Activated T-cell treated with anti-CD3 and anti-CD28 coated beads for 24 hours (primary cell): ENCODE results near the gene TDRD7.

Source experiments
- DNase-seq: peaks from one replicate; pipeline ENCODE4 v3.0.0-alpha.2; 2020; ENCODE audit warnings: low read depth

TDRD7 gene

DNA sequence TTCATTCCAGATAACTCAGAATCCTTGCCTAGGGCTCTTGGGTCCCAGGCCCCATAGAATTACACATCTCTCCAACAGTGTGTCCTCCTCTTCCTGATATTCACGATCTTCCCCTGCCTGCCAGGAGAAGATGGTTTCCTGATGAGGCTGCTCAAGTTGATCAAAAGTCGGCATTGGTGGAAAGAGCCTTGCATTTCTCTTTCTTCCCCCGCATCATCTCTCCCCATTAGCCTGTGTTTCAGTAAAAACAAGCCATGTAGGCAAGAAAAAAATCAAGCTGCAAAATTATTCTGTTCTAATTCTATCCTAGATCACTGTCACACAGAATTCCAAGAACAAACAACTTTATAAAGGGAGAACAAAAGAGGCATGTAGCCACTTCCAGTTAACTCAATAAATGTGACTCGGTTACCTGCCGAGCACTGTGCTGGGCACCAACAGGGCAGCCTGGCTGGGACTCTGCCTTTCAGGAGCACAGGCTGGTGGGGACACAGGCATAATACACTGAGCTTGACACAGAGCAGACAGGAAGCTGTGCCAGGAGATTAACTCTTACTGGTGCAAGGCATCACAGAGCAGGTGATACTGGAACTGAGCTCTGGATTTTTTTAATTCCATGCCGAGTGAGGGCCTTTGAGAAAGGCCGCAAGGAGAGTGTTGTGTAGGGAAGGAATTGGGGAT is 115.1 kb downstream of the TDRD7 start:
- DNase-seq: no peak

GRCh38 chr9:97527626-97528528 is 116.0 kb downstream of the TDRD7 start:
- no peak for DNase-seq

- no peak for DNase-seq
Observed at GRCh38 chr9:97528529-97529230, 116.8 kb downstream of the TDRD7 start.

DNA sequence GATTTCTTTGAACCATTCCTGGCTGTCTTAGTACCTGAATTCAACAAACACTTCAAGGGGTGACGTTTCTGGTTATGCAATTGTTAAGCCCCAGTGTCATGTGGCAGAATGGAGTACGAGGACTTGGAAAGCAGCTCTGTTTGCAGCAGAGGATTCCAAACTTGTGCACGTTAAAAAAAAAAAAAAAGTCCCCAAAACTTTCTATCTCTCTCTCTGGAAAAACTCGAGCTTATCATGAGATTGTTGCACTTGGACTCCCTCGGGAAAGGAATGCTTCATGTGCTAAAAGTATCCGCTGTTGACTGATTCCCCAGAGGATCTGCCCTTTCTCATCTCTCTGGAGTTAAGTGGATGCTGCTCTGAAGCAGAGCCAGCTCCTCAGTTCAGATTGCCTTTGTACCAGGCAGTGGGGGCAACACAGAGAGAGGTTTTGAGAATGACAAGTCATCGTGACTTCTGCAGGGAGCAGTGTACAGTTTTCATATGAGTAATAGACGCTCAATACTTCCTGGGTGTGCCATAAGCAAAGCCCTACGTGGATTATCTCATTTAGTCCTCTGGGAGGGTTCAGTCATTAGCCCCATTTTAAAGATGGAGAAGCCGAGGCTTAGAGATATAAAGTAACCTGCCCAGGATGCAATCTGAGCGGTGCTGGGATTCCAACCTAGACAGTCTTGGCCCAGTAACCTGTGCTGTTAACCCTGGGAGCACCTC is 117.6 kb downstream of the TDRD7 start:
- DNase-seq: no peak

- no peak for DNase-seq
Observed at GRCh38 chr9:97531888-97532376, 120.0 kb downstream of the TDRD7 start.

GRCh38 chr9:97534185-97534584 is 122.3 kb downstream of the TDRD7 start:
- no peak for DNase-seq

DNA sequence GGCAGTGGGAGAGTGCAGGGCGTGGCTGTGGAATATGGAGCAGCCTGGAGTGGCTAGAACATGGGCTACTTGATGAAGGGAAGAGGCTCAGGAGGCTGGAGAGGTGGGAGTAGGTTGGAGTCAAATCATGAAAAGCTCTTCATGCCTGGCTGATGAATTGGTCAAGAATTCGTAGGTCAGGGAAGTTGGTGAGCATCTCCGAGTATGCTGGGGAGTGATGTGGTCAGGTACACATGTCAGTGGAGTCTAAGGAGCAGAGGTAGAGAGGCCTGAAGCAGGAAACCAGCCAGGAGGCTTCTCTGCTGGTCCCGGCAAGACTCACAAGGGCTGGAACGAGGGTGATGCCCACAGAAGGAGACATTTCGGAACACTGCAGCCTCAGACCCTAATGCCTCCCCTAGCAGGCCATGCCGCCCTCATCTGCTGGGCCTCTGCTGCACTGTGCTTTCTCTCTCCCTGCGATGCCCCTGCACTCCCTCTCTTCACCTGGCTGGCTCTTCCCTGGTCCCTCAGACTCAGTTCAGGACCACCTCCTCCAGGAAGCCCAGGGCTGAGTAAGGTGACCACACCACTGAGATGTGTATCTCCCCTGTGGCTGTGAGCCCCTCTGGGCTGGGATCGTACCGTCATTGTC is 123.2 kb downstream of the TDRD7 start:
- no peak for DNase-seq

- no peak for DNase-seq
Observed at GRCh38 chr9:97535771-97536170, 123.9 kb downstream of the TDRD7 start.

DNA sequence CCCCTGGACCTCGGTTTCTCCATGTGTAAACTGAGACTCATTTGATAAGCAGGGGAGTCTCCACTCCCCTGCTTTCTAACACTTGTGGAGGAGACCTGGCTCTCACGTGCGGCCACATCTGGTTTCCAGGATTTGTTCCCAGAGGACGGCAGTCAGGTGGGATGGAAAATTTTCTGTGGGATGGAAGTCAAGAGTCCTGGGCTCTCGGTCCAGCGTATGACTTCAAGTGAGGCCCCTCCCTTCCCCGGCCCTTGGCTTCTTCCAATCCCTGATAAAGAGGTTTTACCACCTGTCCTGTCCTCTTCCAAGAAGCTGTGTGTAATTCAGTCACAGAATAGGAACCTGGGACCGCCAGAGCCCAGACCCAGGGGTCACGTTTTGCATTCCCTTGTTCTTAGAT is 124.6 kb downstream of the TDRD7 start:
- no peak for DNase-seq

DNA sequence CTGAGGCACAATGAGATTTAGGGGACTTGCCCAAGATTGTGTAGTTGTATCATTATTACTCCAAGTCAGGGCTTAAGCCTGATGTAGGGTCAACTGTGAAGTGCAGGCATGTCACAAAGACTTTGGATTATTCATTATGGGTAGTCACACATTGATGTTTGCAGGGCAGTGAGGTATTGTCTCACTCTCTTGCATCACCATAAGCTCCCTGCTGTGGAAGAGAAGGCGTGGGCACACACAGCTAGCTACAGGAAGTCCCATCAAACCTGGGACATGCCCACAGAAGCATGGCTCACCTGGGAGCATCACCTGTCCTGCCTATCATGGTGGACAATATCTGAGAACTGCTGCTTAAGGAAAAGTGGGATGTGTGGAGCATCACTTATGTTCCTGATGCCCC is 131.7 kb downstream of the TDRD7 start:
- DNase-seq: no peak

- no peak for DNase-seq
Observed at GRCh38 chr9:97545486-97545885, 133.6 kb downstream of the TDRD7 start.
